Thoracic aorta (tissue), 2 donors: ENCODE results near the gene TSSK2. TPM values are rescaled to one million over a fixed set of nuclear protein-coding genes. Genes with fewer than 3 reads are reported as not detected.

Source experiments
- ATAC-seq: fragments of 150-250 bp; one replicate; pipeline ENCODE4 v1.8.0; 2017; ENCODE audit warnings: low read depth; ENCODE audit not compliant: insufficient number of reproducible peaks, low FRiP score
- DNase-seq: peaks from one replicate; pipeline ENCODE4 v3.0.0-alpha.2; 2020; ENCODE audit warnings: low spot score
- H3K27ac ChIP-seq, 2 donors: fragments of 200-600 bp; sonication (generic); 1 replicate in 1 of 2; 2 replicates in 1 of 2; pipeline ENCODE4 v1.5.1; 2016; ENCODE audit warnings: mild to moderate bottlenecking in 2 of 2, moderate library complexity in 2 of 2
- H3K27me3 ChIP-seq: fragments of 200-600 bp; sonication (generic); replicated peaks from 2 replicates; pipeline ENCODE4 v1.6.0; 2016; ENCODE audit warnings: mild to moderate bottlenecking; ENCODE audit not compliant: insufficient read depth
- H3K36me3 ChIP-seq: fragments of 200-600 bp; sonication (generic); one replicate; pipeline ENCODE4 v1.5.1; 2016
- H3K4me1 ChIP-seq, 2 donors: fragments of 200-600 bp; sonication (generic); 1 replicate in 1 of 2; 2 replicates in 1 of 2; pipeline versions ENCODE4 v1.5.1 to v1.6.0; 2016; ENCODE audit warnings: low read depth in 2 of 2, mild to moderate bottlenecking in 1 of 2; ENCODE audit not compliant: control insufficient read depth in 1 of 2
- H3K4me3 ChIP-seq: fragments of 200-600 bp; sonication (generic); 2 replicates; pipeline ENCODE4 v1.5.1; 2016; ENCODE audit warnings: mild to moderate bottlenecking
- H3K9me3 ChIP-seq: fragments of 200-600 bp; sonication (generic); 2 replicates; pipeline ENCODE4 v1.5.1; 2016
- CTCF ChIP-seq: fragments of 200-600 bp; sonication (generic); IDR thresholded peaks from one replicate; pipeline ENCODE4 v1.5.1; 2019; ENCODE audit warnings: antibody characterized with exemption
- total RNA-seq, 2 donors: library from RNA; depleted of rRNA; stranded (reverse); fragments of >200 nt; gene quantifications; one replicate each; pipeline versions ENCODE4 v1.1.0 to v1.2.3, GENCODE V29; 2016

Gene TSSK2
- total RNA-seq, 2 donors from 2014 or later = not detected

GRCh38 chr22:19125011-19125410 is 6.1 kb upstream of the TSSK2 start:
- DNase-seq (no peak), ATAC-seq (no peak)
- no peaks in the 10 kb centered on the region for H3K36me3 ChIP-seq
- peaks cover 13 to 23% of the 10 kb centered on the region in 2 donors for H3K4me1 ChIP-seq
- no peaks in the 10 kb centered on the region for H3K9me3 ChIP-seq
- H3K4me3 ChIP-seq = no peak overlapping the region
- H3K27me3 ChIP-seq = no peaks in the 10 kb centered on the region
- H3K27ac ChIP-seq = no peak overlapping the region
- TF ChIP-seq CTCF = no peak

GRCh38 chr22:19125474-19126308 is 5.4 kb upstream of the TSSK2 start:
- no peak for TF ChIP-seq CTCF

GRCh38 chr22:19126309-19127273 is 4.5 kb upstream of the TSSK2 start:
- DNase-seq = no peak
- no peak overlapping the region for H3K27ac ChIP-seq
- no peak overlapping the region for H3K4me3 ChIP-seq
- no peaks in the 10 kb centered on the region for H3K27me3 ChIP-seq
- no peak for ATAC-seq
- no peaks in the 10 kb centered on the region for H3K36me3 ChIP-seq
- no peak for TF ChIP-seq CTCF
- H3K9me3 ChIP-seq = no peaks in the 10 kb centered on the region
- H3K4me1 ChIP-seq = peaks cover 0 to 8% of the 10 kb centered on the region in 2 donors

More at GRCh38 chr22:19125474-19126308, 5.4 kb upstream of the TSSK2 start:
- Histone ChIP-seq H3K27ac (no peak overlapping the region), H3K4me3 (no peak overlapping the region), H3K9me3 (no peaks in the 10 kb centered on the region), H3K27me3 (no peaks in the 10 kb centered on the region), H3K4me1 (peaks cover 6 to 16% of the 10 kb centered on the region in 2 donors), H3K36me3 (no peaks in the 10 kb centered on the region)
- ATAC-seq (no peak), DNase-seq (no peak)

GRCh38 chr22:19127329-19128008 is 3.6 kb upstream of the TSSK2 start:
- no peak for ATAC-seq
- no peak overlapping the region for H3K27ac ChIP-seq
- H3K36me3 ChIP-seq = no peaks in the 10 kb centered on the region
- no peaks in the 10 kb centered on the region for H3K27me3 ChIP-seq
- no peak for DNase-seq
- H3K4me3 ChIP-seq = no peak overlapping the region
- no peak for TF ChIP-seq CTCF
- no peaks in the 10 kb centered on the region for H3K9me3 ChIP-seq
- peaks cover 0 to 8% of the 10 kb centered on the region in 2 donors for H3K4me1 ChIP-seq
